GM18511 (cell line): ENCODE results near the gene CCSER2.
"Not testable (repeated sequence)": the region's sequence is repeated elsewhere in the genome, so short reads cannot be mapped to it uniquely, and the experiment has no call there.

ENCODE experiments used
- ATAC-seq: cut with Tn5 transposase; IDR thresholded peaks from one replicate; pipeline ENCODE4 v1.9.1; 2021; ENCODE audit warnings: mild to moderate bottlenecking, moderate library complexity; ENCODE audit not compliant: unreplicated experiment

CCSER2 gene

DNA sequence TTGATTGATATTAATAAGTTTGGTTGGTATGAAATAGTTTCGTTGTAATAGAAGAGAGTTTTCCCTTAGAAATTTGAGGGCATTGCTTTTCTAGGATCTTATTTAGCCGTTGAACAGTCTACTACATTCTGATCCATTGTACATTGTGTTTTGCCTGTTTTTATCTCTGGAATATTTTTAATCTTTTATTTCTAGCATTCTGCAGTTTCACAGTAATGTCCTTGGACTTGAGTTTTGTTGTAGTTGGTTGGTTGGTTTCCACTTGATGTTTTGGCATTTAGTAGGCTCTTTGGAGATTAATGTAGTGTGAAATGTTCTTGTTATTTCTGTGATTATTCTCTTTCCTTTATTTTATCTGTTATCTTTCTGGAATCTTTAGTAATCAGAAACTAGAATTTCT, 112.4 kb downstream of the CCSER2 start:
- no peak for ATAC-seq

DNA sequence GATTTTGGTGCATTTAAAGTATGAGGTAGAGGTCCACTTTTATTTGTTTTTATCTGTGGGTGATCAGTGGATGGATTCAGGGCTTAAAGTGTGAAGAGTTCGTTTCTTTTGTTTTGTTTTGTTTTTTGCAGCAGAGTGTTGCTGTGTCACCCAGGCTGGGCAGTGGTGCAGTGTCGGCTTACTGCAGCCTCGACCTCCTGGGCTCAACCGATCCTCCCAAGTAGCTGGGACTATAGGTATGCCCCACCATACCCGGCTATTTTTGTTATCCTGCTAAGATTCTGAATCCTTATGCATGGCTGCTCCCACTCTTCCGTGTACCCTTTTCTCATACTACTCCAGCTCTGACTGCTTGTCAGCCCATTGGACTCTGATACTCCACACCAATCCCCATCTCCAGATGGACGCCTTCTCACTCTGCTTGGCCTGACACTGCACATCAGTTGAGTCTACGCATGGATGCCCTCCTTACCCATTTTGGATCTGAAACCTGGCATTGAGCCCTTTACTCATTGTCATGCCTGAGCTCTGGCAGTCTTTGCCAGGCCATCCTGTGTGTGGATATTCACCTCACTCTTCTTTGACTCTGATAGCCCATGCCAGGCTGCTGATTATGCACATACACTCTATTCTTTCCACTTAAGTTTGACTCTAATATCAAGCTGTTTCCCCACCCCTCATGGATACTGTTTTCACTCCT, 119.5 kb downstream of the CCSER2 start:
- no peak for ATAC-seq

DNA sequence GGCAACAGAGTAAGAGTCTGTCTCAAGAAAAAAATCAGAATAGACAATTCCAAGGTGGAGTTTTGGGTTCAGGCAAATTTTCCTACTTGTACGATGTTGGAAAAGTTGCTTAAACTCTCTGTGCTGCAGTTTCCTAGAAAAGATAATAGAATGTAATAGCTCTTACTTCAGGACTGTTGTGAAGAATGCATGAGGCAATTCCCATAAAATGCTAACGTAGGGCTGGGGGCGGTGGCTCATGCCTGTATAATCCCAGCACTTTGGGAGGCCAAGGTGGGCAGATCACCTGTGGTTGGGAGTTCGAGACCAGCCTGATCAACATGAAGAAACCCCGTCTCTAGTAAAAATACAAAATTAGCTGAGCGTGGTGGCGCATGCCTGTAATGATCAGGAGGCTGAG, 121.0 kb downstream of the CCSER2 start:
- not testable (repeated sequence) for ATAC-seq

DNA sequence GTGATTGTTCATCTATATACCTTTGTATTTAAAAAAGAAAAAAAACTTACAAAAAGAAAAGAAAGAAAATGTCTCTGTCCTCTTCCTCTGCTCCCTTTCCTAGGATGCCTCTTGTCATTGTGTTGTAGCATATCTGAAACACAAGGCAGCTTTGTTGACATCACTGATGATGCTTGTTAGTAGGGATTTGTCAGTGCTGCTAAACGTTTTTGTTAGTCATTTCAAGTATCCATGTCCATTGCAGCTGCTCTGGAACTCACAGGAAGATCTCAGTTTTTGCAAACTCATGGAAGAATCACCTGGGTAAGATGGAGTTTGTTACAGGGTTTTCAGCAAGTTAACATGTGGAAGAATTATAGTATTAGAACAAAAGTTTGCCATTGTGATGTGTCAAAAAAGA, 123.6 kb downstream of the CCSER2 start:
- no peak for ATAC-seq

DNA sequence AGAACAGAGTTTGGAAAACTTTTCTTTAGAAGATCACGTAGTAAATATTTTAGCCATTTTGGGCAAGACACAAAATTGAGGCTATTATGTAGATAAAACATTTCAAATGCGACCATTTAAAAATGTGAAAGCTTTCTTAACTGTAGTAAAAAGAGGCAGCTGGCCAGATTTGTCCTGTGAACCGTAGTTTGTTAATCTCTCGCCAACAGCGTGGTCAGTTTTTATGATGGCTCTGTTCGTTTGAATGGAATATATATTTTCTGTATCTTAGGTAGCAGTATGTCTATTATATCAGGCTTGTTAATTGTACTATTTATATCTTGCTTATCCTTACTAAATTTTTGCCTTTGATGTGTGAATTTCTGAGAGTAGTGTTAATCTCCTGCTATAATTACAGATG, 124.9 kb downstream of the CCSER2 start:
- no peak for ATAC-seq

DNA sequence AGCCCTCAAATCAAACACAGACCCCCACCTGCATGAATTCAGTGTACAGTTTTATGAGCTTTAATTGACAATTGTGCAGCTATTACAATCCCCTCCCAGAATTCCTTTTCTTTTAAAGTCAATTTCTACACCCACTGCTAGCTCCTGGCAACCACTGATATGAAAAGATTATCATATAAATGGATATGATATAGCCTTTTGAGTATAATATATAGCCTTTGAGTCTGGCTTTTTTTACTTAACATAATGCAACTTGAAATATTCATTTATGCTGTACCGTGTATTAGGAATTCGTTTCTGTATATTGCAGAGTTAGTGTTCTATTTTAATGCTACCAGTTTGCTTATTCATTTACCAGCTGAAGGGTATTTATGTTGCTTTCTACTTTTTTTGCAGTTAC, 127.7 kb downstream of the CCSER2 start:
- no peak for ATAC-seq

DNA sequence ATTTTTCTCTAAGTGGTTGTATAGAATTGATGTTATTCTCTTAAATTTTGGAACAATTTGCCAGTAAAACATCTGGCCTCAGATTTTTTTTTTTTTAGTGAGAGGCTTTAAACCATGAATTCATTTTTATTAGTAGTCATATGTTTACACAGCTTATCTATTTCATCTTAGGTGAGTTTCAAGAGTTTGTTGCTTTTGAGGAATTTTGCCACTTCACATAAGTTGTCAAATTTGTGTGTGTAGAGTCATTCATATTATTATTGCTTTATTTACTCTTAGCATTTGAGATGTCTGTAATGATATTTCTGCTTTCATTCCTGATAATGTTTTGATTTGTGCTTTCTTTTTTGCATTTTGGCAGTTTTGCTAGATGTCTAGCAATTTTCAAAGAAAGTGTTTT, 132.1 kb downstream of the CCSER2 start:
- no peak for ATAC-seq

DNA sequence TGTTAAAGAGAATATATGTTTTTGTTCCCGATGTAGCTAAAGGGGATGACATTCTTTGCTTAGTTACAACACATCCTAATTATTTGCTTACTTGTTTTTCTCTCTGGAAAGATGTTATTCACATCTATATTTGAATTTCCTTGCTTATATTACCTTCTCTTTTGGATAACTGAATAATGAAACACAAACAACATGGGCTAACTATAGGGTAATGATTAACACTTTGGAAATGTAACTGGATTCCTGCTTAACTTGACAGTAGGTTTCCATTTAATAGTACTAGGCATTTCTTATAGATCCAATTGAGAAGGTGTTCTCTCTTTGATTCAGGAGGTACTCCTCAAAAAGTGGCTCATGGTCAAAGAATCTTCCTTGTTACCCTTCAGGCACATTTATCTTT, 141.1 kb downstream of the CCSER2 start:
- no peak for ATAC-seq

DNA sequence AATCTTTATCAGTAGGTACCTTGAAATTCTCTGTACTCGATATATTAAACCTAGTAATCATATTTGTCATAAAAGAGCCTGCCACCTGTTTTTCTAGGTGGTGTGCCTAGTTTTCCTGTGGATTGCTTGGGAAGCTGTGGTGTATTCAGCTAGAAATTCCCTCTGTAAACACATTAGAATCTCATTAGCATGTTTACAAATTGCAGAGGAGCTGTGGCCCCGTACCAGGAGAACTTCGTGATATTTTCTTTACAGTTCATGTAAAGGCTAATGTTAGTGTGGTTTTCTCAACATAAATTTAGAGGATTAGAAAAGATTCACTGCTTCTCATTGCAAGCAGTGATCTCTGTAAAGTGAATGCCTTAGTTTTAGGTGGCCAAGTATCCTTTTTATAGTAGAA, 144.7 kb downstream of the CCSER2 start:
- ATAC-seq = no peak

DNA sequence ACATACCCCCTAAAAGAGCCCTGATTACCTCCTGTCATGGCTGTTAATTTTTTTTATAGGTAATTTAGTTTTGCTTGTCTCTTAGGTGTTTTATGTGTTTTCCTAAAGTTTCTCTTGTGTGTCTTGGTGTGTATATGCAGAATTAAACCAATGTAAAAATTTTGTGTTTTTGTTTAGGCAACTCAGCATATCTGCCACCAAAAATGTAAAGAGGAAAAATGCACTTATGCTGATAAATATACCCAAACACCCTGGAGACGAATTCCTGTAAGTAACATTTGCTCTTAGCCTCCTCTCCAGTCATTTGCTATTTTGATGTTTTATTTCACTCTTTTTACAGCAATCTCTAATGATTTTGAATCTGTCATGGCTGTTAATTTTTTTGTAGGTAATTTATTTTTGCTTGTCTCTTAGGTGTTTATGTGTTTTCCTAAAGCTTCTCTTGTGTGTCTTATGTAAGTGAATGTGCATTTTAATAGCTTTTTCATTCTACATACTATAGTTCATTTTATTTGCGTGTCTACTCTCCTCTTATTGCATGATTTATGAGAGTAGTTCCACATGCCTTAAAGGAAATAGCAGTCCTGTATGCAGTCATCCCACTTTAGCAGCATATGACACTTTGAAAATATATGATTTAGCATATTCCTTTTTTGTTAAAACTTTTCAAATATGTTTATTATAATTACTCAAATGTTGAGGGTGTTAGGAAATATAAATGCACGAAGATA, 149.2 kb downstream of the CCSER2 start:
- no peak for ATAC-seq

DNA sequence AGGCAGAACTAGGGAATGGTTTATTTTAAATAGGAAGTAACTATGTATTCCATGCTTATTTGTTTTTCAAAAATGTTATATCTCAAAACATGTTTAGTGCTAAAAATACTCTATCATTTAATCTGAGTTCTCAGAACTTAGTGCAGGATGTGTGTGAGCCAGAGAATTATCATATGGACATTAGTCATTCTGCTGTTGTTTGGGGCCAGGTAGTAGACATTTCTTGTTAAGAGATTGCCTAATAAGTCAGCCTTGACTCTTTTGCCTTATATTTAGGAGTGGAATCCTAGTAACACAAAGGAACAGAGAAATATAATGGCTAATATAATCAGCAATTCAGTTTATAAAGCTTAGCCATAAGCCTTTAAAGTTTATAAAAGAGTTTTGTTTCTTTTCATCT, 149.8 kb downstream of the CCSER2 start:
- no peak for ATAC-seq

DNA sequence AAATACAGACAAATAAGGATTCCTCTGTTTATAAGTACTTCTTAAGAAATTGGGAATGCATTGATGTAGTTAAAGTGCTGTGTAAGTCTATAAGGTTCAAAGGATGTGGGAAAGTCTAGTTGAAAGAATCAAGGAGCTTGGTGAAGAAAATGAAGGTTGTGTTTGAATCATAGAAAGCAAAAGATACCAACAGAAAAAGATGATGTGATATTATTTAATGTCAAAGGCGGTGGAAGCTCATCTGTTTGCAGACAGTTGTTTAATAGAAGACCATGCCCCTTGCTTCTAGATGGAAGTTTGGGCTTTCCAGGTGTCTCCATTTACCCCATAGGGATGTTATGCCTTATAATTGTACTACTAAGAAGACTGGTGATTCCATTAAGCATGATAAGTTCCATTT, 150.3 kb downstream of the CCSER2 start:
- no peak for ATAC-seq

DNA sequence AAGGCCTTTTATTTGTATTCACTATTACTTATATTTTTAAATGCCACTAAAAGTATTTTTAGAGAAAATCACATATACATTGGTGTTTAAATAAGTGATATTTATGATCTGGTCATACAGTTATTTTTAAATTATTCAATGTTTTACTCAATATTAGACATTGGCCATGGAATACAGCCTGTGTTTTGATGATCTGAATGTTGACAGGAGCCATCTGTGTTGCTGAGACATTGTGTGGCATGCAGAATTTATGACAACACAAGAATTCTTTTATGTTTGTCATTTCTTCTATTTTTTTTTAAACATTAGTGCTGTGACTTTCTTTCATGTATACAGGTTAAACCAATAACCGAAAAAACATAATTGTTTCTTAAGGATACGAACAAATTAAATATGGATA, 156.2 kb downstream of the CCSER2 start:
- no peak for ATAC-seq

DNA sequence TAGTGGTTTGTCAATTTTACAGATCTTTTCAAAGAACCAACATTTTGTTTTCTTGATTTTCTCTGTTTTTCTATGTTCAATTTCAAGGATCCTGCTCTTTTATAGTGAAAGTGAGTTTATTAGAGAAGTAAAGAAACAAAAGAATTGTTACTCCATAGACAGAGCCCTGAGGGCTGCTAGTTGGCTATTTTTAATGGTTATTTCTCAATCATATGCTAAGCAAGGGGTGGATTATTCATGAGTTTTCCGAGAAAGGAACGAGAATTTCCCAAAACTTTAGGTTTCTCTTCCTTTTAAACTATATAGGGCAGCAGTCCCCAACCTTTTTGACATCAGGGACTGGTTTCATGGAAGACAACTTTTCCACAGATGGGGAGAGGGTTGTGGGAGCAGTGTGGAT, 165.0 kb downstream of the CCSER2 start:
- no peak for ATAC-seq

DNA sequence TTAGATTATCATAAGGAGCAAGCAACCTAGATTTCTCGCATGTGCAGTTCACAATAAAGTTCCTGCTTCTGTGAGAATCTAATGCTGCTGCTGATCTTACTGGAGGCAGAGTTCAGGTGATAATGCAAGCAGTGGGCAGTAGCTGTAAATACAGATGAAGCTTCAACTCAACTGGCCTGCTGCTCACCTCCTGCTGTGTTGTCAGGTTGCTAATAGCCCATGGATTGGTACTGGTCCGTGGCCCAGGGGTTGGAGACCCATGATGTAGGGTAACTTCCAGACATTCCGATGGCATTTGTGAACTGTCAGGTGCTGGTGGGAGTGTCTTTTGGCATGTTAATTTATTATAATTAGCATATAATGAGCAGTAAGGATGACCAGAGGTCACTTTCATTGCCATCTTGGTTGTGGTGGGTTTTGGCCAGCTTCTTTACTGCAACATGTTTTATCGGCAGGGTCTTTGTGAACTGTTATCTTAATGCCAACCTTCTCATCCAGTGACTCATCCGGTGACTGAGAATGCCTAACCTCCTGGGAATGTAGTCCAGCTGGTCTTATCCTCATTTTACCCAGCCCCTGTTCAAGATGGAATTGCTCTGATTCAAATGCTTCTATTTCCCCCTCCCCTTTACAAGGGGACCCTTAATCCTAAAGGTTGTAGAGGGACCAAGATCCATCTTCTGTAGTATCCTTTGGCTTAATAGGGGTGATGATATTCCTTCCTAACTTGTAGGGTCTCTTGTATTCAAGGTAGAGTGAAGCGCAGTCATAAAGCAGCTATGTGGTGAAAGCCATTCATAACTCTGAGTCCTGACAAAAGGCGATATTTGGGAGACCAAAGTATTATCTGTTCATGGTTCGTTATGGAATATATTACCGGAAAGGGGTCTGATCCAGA, 165.8 kb downstream of the CCSER2 start:
- no peak for ATAC-seq

DNA sequence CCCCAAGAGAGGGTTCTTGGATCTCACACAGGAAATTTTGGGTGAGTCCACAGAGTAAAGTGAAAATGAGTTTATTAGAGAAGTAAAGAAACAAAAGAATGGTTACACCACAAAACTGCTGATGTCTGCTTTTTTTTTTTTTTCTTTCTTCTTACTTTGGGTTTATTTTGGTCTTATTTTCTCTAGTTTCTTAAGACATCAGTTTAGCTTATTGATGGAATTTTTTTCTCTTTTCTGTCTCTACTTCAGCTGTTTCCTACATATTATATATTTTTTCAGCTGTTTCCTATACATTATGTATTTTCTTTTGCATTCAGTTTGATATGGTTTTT, 166.4 kb downstream of the CCSER2 start:
- no peak for ATAC-seq

DNA sequence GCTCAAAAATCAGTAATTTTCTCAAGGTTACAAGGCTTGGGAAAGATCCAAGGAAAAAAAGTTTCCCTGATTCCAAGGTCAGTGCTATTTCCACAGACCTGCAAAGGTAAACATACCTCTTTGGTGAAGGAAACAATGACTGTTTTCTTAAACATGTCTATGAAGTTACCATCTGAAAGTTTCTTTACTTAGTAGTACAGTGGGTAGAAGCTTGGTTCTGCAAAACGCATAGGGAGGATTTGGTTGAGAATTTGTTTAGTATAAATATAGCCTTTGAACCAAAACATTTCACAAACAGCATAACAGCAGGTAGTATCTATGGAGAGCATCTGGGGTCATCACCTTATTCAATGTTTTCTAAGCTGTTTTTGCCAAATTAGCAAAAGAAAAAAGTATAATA, 169.6 kb downstream of the CCSER2 start:
- ATAC-seq = no peak

DNA sequence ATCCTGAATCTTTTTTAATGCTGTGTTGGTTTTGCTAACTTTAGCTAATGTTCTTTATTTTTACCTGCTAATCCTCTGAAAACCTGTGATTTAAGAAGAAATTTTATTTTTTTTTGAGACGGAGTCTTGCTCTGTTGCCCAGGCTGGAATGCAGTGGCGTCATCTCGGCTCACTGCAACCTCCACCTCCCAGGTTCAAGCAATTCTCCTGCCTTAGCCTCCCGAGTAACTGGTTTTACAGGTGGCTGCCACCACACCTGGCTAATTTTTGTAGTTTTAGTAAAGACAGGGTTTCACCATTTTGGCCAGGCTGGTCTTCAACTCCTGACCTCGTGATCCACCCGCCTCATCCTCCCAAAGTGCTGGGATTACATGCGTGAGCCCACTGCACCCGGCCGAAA, 170.7 kb downstream of the CCSER2 start:
- ATAC-seq = not testable (repeated sequence)

DNA sequence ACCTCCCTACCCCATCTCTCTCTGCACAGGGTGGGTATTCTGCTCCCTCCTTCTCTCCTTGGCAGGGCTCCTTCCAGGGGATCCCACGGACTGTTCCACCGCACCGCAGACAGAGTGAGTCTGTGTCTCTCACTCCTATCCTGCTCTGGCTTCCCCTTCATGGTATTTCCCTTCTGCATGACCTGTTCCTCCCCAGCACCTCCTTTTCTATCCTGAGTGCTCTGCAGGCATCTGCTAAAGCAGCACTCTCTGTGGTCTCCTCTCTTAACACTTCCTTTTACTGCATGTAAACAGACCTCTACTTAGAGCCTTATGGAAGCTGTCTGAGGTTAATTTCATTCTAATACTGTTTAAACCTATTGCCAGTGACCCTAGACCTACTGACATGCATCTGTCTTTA, 171.5 kb downstream of the CCSER2 start:
- no peak for ATAC-seq

DNA sequence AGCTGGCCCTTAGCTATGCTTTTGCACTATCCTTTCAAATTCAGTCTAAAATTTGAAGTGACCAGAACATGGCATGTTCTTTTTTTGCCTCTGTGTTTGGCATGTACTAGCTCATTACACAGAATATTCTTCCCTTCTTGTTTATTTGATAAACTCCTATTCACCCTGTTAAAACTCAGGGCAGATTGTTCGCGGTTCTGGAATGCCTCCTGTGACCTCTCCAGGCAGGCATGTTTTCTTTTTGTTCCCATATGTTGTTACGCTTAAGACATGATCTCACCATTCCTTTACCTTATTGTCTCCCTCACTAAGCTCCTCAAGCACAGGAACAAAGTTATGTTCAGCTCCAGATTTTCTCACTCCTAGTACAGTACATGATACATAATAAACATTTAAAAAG, 181.7 kb downstream of the CCSER2 start:
- no peak for ATAC-seq

DNA sequence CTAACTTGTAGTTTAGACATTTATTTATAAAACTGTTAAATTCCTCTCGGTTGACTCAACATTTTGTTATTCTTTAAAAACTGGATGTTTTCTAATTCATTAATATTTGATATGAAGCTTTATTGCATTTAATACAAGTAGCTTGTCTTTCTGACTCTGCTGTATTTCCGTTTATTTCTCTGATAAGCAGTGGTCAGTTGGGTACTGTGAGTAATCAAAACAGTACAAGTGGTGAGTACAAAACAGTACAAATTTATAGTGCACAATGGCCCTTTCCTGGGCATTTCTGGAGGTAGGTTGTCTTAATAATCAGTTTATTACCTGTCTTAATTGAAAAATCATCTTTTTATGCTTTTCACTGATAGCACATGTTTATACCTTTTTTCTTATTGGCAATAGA, 182.7 kb downstream of the CCSER2 start:
- no peak for ATAC-seq

DNA sequence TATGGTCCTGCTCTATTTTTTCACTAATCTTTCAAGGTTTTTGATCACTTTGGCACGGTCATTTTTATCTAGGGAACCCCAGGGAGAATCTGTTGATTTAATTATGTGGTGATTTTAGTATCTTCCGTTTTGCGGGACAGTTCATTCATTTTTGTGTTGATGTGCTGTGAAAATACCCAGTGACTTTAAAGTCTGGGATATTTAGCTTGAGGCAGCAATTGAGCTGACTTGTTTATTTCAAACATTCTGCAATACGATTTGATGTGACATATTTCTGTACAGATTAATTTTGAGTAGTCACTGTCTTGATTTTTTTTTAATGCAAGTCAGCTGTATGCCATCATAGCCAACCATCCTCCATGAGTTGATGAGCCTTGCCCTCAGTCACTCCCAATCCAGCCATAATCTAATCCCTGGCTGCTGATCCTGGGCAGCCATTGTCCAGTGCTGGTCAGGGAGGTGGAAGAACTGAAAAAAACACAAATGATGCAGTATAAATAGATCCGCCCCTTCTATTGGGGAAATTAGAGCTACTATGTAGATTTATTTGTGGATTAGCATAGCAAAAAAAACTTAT, 183.4 kb downstream of the CCSER2 start:
- ATAC-seq = no peak
